Transverse colon (tissue), 3 donors: ENCODE measurements around the gene XRCC6.

Source experiments
- CTCF ChIP-seq, 5 experiments: fragments of 200-600 bp in 3 of 5; fragments of 450-650 bp in 2 of 5; sonication (generic) in 3 of 5; IDR thresholded peaks; 1 replicate in 2 of 5; 2 replicates in 3 of 5; pipeline ENCODE4 v1.5.1; 2016 to 2017; ENCODE audit warnings: antibody characterized with exemption in 5 of 5, inconsistent platforms in 3 of 5, mild to moderate bottlenecking in 2 of 5, moderate library complexity in 1 of 5
- POLR2A ChIP-seq: fragments of 450-650 bp; IDR thresholded peaks from one replicate; pipeline ENCODE4 v1.6.1; 2016; ENCODE audit warnings: antibody characterized with exemption, mild to moderate bottlenecking, moderate library complexity

- TF ChIP-seq POLR2A = no peak
- no peak for TF ChIP-seq CTCF (IDR thresholded peaks at IDR 0.05)
Measured at GRCh38 chr22:41661713-41662112, 40.6 kb downstream of the XRCC6 start.
